Lower leg skin (tissue), 4 donors: ENCODE data around the gene PGAM5. TPM values are rescaled to one million over a fixed set of nuclear protein-coding genes. Genes with fewer than 3 reads are reported as not detected.

Experiments used
- DNase-seq, 2 donors: peaks; one replicate each; pipeline ENCODE4 v3.0.0-alpha.2; 2019; ENCODE audit warnings: low spot score in 2 of 2
- H3K4me3 ChIP-seq: fragments of 200-600 bp; sonication (generic); 2 replicates; pipeline ENCODE4 v1.5.1; 2017; ENCODE audit warnings: mild to moderate bottlenecking, low read depth; ENCODE audit not compliant: poor library complexity, severe bottlenecking
- POLR2A ChIP-seq, 2 donors: fragments of 450-650 bp; IDR thresholded peaks; one replicate each; pipeline ENCODE4 v1.6.1; 2016 to 2017; ENCODE audit warnings: antibody characterized with exemption in 2 of 2, mild to moderate bottlenecking in 1 of 2, moderate library complexity in 1 of 2
- WGBS, 2 donors: methylation state at CpG; one replicate each; pipeline ENCODE4 v1.1.5; 2018; 5-methylcytosine and 5-hydroxymethylcytosine counted together
- intact Hi-C: fragments of 100-400 bp; cut with DNase I; formaldehyde crosslinking; loops from one replicate; pipeline ENCODE4 v1.15.0; 2023; ENCODE audit warnings: low total_unique reads
- total RNA-seq, 4 donors: library from RNA; depleted of rRNA; stranded (reverse); fragments of >200 nt; gene quantifications; one replicate each; pipeline ENCODE4 v1.1.0, GENCODE V29; 2016
- TF ChIP-seq, protein P1 (sequence below), 3 donors: fragments of 450-650 bp; IDR thresholded peaks; one replicate each; pipeline ENCODE4 v1.5.1; 2016; ENCODE audit warnings: antibody characterized with exemption in 3 of 3, mild to moderate bottlenecking in 3 of 3, moderate library complexity in 2 of 3

PGAM5 gene
- 10 to 100 TPM; 28.1 to 54.6 (median 32.8) TPM for total RNA-seq

GRCh38 chr12:132710405-132711079 is at the start of gene PGAM5:
TSS of gene PGAM5 (plus strand) at chr12:132710842. CDS start at chr12:132710877, 35 bp downstream.
- TF ChIP-seq POLR2A (IDR thresholded peaks at IDR 0.05), result no peak
- TF ChIP-seq, protein P1, sequence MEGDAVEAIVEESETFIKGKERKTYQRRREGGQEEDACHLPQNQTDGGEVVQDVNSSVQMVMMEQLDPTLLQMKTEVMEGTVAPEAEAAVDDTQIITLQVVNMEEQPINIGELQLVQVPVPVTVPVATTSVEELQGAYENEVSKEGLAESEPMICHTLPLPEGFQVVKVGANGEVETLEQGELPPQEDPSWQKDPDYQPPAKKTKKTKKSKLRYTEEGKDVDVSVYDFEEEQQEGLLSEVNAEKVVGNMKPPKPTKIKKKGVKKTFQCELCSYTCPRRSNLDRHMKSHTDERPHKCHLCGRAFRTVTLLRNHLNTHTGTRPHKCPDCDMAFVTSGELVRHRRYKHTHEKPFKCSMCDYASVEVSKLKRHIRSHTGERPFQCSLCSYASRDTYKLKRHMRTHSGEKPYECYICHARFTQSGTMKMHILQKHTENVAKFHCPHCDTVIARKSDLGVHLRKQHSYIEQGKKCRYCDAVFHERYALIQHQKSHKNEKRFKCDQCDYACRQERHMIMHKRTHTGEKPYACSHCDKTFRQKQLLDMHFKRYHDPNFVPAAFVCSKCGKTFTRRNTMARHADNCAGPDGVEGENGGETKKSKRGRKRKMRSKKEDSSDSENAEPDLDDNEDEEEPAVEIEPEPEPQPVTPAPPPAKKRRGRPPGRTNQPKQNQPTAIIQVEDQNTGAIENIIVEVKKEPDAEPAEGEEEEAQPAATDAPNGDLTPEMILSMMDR (IDR thresholded peaks at IDR 0.05), result no peak
- intact Hi-C loops, result no loop called here
- DNase-seq, result peak; percentile 65 to 95
- WGBS, 2 donors, result 1% methylated on average over 21 to 54 of the region's 94 CpGs
- H3K4me3 ChIP-seq, result peak within 1 kb of the TSS; percentile 71

GRCh38 chr12:132660996-132661395 is 49.6 kb upstream of the PGAM5 start:
- DNase-seq, result no peak
- intact Hi-C loops, result no loop called here
- WGBS, 2 donors, result 87 to 88% methylated on average over 11 of the region's 11 CpGs
- H3K4me3 ChIP-seq, result no peak overlapping the region
- TF ChIP-seq, protein P1 (IDR thresholded peaks at IDR 0.05), result no peak
- no peak for TF ChIP-seq POLR2A (IDR thresholded peaks at IDR 0.05)

- no peak for DNase-seq
- WGBS, 2 donors, result 74 to 86% methylated on average over 5 of the region's 5 CpGs
- intact Hi-C loops, result no loop called here
- no peak overlapping the region for H3K4me3 ChIP-seq
- TF ChIP-seq POLR2A (IDR thresholded peaks at IDR 0.05), result no peak
- TF ChIP-seq, protein P1 (IDR thresholded peaks at IDR 0.05), result no peak
Observed at GRCh38 chr12:132661972-132662371, 48.7 kb upstream of the PGAM5 start.

- no peak overlapping the region for H3K4me3 ChIP-seq
- TF ChIP-seq POLR2A (IDR thresholded peaks at IDR 0.05), result no peak
- TF ChIP-seq, protein P1 (IDR thresholded peaks at IDR 0.05), result no peak
- DNase-seq, result no peak
- WGBS, 2 donors, result 86 to 87% methylated on average over 29 of the region's 29 CpGs
- intact Hi-C loops, result no loop called here
Observed at GRCh38 chr12:132662901-132663755, 47.5 kb upstream of the PGAM5 start.

- DNase-seq, result no peak
- intact Hi-C loops, result no loop called here
- WGBS, 2 donors, result 90 to 92% methylated on average over 21 of the region's 21 CpGs
- no peak for TF ChIP-seq POLR2A (IDR thresholded peaks at IDR 0.05)
- TF ChIP-seq, protein P1 (IDR thresholded peaks at IDR 0.05), result no peak
- H3K4me3 ChIP-seq, result no peak overlapping the region
Observed at GRCh38 chr12:132664206-132665148, 46.2 kb upstream of the PGAM5 start.
